ENCODE results near the gene PSMA3.
"Not testable (repeated sequence)": the region's sequence is repeated elsewhere in the genome, so short reads cannot be mapped to it uniquely, and the experiment has no call there.

The PSMA3 gene

GRCh38 chr14:58243790-58244555 is 670 bp upstream of the PSMA3 start:
- no peaks in the 10 kb centered on the region for H3K36me3 ChIP-seq (ENCODE audit: insufficient read depth)
- TF ChIP-seq CTCF (conservative IDR thresholded peaks at IDR 0.05; ENCODE audit: low read depth, low read length): no peak
- peaks cover 41% of the 10 kb centered on the region for H3K79me2 ChIP-seq (ENCODE audit: insufficient read depth, low read depth)
- H2AFZ ChIP-seq (ENCODE audit: low read depth): peak overlapping the region; percentile 71
- H3K4me1 ChIP-seq (ENCODE audit: low read depth, poor library complexity, severe bottlenecking): peaks cover 26% of the 10 kb centered on the region
- peak overlapping the region; percentile 55 for H3K4me2 ChIP-seq
- peaks cover 8% of the 10 kb centered on the region; the same call in 1 of the 2 replicates for H4K20me1 ChIP-seq (ENCODE audit: insufficient read depth)
- H3K9ac ChIP-seq: peak overlapping the region; percentile 99
- no peaks in the 10 kb centered on the region for H3K27me3 ChIP-seq (ENCODE audit: insufficient read depth, low read depth)
- peak overlapping the region; percentile 100 for H3K27ac ChIP-seq
- H3K4me3 ChIP-seq (IDR thresholded peaks at IDR 0.05; ENCODE audit: insufficient read depth, low read depth, low read length): no peak overlapping the region

- Histone ChIP-seq H3K79me2 (ENCODE audit: insufficient read depth, low read depth) (peaks cover 57% of the 10 kb centered on the region), H3K27me3 (ENCODE audit: insufficient read depth, low read depth) (no peaks in the 10 kb centered on the region), H3K36me3 (ENCODE audit: insufficient read depth) (no peaks in the 10 kb centered on the region; the same call in 1 of the 2 replicates), H2AFZ (ENCODE audit: low read depth) (no peak overlapping the region; the same call in 1 of the 2 replicates), H3K4me2 (peak overlapping the region; percentile 65), H3K4me3 (IDR thresholded peaks at IDR 0.05; ENCODE audit: insufficient read depth, low read depth, low read length) (no peak overlapping the region), H3K4me1 (ENCODE audit: low read depth, poor library complexity, severe bottlenecking) (peaks cover 26% of the 10 kb centered on the region), H4K20me1 (ENCODE audit: insufficient read depth) (peaks cover 8% of the 10 kb centered on the region; the same call in 1 of the 2 replicates), H3K27ac (peak overlapping the region; percentile 100), H3K9ac (peak overlapping the region; percentile 99)
- no peak for TF ChIP-seq CTCF (conservative IDR thresholded peaks at IDR 0.05; ENCODE audit: low read depth, low read length)
These were observed 919 bp downstream of the PSMA3 start for GRCh38 chr14:58245562-58245961.

GRCh38 chr14:58249611-58250010 is 5.0 kb downstream of the PSMA3 start:
- Histone ChIP-seq H3K4me1 (ENCODE audit: low read depth, poor library complexity, severe bottlenecking) (peaks cover 17% of the 10 kb centered on the region), H3K79me2 (ENCODE audit: insufficient read depth, low read depth) (peaks cover 72% of the 10 kb centered on the region), H3K27ac (no peak overlapping the region), H3K4me2 (no peak overlapping the region), H4K20me1 (ENCODE audit: insufficient read depth) (peaks cover 8% of the 10 kb centered on the region; the same call in 1 of the 2 replicates), H2AFZ (ENCODE audit: low read depth) (no peak overlapping the region), H3K36me3 (ENCODE audit: insufficient read depth) (no peaks in the 10 kb centered on the region; the same call in 1 of the 2 replicates), H3K4me3 (IDR thresholded peaks at IDR 0.05; ENCODE audit: insufficient read depth, low read depth, low read length) (no peak overlapping the region), H3K9ac (no peak overlapping the region), H3K27me3 (ENCODE audit: insufficient read depth, low read depth) (no peaks in the 10 kb centered on the region)
- no peak for TF ChIP-seq CTCF (conservative IDR thresholded peaks at IDR 0.05; ENCODE audit: low read depth, low read length)

GRCh38 chr14:58258156-58258555 is 13.5 kb downstream of the PSMA3 start:
- H3K4me2 ChIP-seq: no peak overlapping the region
- H3K36me3 ChIP-seq (ENCODE audit: insufficient read depth): no peaks in the 10 kb centered on the region
- no peak overlapping the region for H3K4me3 ChIP-seq (IDR thresholded peaks at IDR 0.05; ENCODE audit: insufficient read depth, low read depth, low read length)
- H3K4me1 ChIP-seq (ENCODE audit: low read depth, poor library complexity, severe bottlenecking): no peaks in the 10 kb centered on the region
- no peaks in the 10 kb centered on the region for H3K27me3 ChIP-seq (ENCODE audit: insufficient read depth, low read depth)
- no peak for TF ChIP-seq CTCF (conservative IDR thresholded peaks at IDR 0.05; ENCODE audit: low read depth, low read length)
- no peak overlapping the region for H3K27ac ChIP-seq
- H3K79me2 ChIP-seq (ENCODE audit: insufficient read depth, low read depth): 0 out of 2 replicates have a peak, but pooled peaks cover 5% of the 10 kb centered on the region
- no peak overlapping the region for H3K9ac ChIP-seq
- no peak overlapping the region for H2AFZ ChIP-seq (ENCODE audit: low read depth)
- H4K20me1 ChIP-seq (ENCODE audit: insufficient read depth): no peaks in the 10 kb centered on the region

- not testable (repeated sequence) for H3K27ac ChIP-seq; H3K36me3 ChIP-seq (ENCODE audit: insufficient read depth); H4K20me1 ChIP-seq (ENCODE audit: insufficient read depth); H3K79me2 ChIP-seq (ENCODE audit: insufficient read depth, low read depth); H3K27me3 ChIP-seq (ENCODE audit: insufficient read depth, low read depth); H3K4me3 ChIP-seq (IDR thresholded peaks at IDR 0.05; ENCODE audit: insufficient read depth, low read depth, low read length); H3K4me2 ChIP-seq; H3K9ac ChIP-seq; H3K4me1 ChIP-seq (ENCODE audit: low read depth, poor library complexity, severe bottlenecking); H2AFZ ChIP-seq (ENCODE audit: low read depth)
These were observed 17.4 kb downstream of the PSMA3 start for GRCh38 chr14:58262005-58262404.

Measured in KMS-11 (cell line).